GM18508 (cell line): Measurements from ENCODE around the gene ADARB2.
"Not testable (repeated sequence)": the region's sequence is repeated elsewhere in the genome, so short reads cannot be mapped to it uniquely, and the experiment has no call there.

Source experiments
- ATAC-seq: cut with Tn5 transposase; IDR thresholded peaks from one replicate; pipeline ENCODE4 v1.9.1; 2021; ENCODE audit warnings: moderate number of reproducible peaks; ENCODE audit not compliant: insufficient read depth, unreplicated experiment

The ADARB2 gene

DNA sequence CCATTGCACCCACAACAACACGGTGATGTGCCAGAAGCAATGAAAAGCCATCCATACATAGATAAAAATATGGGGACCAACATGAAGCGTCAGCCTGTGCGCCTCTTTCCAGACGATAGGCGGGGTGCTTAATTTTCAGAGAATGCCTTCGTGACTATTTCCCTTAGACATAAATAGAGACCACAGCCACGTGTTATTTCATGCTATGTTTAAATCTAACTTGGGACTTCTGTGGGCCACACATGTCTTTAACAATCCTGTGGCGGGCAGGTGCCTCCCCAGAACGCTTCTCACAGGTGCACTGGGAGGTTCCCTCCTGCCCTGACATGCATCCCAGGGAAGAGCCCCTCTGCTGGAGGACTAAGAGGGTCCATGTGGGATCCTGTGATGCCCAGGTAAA, 259.7 kb downstream of the ADARB2 start:
- ATAC-seq, result no peak

DNA sequence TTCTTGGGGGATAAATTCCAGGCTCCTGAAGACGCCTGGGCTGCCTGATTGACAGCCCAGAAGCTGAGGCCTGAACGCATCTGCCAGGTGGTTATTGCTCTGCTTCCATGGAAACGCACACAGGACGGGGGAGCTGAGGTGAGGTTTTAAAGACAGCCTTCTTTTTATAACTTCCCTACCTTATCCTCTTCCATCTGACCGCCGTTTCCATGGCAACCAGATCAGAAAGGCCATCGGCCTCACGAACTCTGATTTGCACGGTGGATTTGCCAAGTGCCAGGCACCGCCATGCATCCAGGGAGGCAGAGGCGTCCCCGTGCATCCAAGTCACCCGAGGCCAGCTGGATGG, 260.9 kb downstream of the ADARB2 start:
- no peak for ATAC-seq

DNA sequence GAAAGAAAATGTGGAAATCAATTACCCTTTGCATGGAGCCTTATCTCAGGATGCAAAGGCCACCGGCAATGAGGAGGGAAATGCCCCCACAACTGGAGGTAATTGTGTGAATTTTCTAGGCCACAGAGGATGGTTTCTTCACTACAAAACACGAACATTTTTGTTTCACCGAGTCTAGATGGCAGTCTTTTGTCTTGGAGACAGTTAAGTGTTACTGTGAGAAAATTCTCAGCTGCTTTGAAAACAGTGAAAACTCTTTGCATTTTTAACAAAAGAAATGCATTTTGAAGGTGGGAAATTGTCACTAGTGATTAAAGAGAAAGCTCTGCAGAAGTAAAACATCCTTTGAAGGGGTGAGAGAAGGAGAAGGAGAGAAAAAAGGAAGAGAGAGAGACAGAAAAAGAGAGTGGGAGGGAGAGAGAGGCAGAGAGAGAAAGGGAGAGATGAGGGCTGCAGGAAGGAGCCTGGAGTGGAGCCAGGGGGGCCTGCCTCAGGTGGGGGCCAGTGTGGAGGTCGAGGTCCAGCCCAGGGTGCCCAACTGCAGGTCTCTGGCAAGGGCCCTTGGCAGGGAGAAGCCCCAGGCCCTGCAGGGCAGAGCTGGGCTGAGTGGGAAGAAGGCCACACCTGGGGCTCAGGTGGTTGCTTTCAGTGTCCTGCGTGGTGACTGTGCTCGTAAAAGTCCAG, 261.4 kb downstream of the ADARB2 start:
- ATAC-seq, result no peak

DNA sequence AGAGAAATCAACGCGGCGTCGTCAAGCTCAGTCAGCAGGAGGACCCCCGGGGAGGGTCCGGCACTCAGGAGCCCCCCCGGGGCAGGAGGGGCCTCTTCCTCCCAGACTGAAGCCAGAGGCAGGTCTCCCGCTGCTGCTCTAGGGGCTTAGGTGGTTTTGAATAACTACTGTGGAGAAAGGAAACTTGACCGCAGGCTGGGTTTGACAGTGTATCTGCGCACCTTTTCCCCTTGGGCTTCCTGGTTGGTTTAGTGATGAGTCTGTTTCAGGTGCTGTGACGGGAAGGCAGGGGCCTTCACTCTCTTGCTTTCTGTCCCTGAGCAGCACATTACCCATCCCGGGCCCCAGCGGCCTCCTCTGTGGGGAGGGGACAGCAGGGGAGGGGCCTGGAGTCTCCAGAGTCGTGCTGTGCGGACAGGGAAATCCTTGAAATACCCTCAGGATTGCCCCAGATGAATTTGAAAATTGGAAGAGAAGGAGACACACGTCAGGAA, 262.2 kb downstream of the ADARB2 start:
- ATAC-seq, result no peak

DNA sequence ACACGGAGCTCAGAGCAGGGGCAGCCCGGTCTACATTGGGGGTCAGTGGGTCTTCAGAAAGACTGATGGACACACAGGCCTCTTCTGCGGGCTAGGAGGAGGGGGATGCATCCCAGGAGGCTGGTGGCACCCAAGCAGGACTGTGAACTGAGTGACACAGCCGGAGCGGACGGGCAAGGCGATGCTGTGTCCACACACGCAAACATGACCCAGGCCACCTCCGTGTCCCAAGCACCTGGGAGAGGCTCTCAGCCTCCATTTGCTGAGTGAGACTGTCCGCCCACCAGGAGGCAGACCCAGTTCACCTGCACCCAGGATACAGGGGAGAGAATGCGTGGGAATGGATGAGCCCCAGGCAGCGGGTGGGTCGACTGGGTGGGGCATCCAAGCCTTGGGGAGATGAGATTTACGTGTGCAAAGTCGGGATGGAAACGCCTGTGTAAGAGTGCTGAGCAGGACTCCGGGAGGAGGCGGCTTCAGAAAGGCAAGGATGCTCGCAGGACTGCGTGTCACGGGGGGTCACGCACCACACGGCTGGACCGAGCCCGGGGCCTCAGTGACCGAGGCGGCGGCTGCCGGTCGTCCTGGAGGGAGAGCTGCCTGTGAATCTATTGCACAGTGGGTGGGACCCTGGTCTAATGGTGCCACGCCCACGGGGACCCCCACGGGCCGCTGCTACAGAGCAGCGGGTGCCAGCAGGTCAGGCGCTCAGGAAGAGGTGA, 262.8 kb downstream of the ADARB2 start:
- ATAC-seq, result no peak

DNA sequence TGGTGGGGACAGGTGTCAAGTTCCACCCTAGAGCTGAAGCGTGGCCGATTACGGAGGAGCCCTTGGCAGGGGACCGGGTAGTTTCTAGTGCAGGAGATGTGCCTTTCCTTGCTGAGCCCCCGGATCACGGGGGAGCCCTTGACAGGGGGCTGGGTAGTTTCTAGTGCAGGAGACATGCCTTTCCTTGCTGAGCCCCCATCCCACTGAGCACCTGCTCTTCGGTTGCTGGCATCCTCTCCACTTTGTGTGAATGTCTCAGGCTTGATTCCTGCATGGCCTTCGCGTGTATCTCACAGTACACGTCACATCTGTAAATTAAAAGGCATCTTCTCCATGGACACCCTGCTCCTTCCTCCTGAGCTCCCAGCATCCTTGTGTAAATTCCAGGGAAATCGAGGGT, 263.5 kb downstream of the ADARB2 start:
- ATAC-seq, result no peak

DNA sequence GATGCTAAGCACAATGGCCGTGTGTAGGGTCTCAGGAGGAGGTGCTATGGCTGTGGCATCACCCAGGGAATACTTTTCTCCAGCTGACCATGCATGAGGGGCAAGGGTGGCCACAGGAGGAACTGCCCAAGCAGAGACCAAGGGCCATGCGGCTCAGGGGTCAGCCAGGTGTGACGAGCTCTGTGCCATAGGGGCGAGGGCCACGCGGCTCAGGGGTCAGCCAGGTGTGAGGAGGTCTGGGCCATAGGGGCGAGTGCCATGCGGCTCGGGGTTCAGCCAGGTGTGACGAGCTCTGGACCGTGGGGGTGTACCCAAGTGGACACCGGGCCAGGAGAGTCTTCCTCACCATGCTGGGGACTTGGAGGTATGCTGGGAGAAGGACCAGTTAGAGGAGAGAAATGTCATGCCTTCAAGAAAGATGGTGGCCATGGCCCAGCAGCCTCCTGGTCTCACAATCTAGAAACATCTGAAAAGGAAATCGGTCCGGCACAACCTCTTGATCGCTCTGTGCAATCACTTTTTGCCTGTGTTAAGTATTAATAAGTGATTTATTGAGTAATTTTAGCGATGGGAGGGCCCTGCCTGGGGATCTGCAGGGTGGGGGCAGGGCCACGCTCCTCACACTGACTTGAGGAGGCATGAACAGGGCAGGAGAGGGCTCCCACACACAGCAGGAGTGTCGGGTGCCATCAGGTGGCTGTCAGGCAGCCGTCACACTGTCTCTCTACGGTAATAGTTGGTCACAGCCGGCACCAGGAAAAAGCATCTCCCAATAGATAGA, 265.0 kb downstream of the ADARB2 start:
- no peak for ATAC-seq

DNA sequence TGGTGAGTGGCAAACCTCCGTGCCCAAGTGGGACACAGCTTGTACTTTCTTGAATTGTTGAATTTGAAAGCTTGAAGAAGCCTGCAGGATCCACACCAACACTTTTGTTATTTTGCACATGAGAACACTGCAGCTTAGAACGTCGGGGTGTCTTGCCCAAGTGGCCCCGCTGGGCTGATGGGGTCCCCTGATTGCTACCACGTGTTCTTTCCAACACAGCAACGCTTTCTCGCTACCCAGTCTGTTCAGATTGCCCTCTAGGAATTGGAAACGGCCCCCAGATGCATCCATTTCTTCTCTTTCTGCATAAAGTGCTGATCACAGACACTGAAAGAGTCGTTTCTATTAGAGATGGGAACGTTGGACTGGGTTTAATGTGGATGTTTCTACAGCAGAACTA, 268.5 kb downstream of the ADARB2 start:
- ATAC-seq, result no peak

DNA sequence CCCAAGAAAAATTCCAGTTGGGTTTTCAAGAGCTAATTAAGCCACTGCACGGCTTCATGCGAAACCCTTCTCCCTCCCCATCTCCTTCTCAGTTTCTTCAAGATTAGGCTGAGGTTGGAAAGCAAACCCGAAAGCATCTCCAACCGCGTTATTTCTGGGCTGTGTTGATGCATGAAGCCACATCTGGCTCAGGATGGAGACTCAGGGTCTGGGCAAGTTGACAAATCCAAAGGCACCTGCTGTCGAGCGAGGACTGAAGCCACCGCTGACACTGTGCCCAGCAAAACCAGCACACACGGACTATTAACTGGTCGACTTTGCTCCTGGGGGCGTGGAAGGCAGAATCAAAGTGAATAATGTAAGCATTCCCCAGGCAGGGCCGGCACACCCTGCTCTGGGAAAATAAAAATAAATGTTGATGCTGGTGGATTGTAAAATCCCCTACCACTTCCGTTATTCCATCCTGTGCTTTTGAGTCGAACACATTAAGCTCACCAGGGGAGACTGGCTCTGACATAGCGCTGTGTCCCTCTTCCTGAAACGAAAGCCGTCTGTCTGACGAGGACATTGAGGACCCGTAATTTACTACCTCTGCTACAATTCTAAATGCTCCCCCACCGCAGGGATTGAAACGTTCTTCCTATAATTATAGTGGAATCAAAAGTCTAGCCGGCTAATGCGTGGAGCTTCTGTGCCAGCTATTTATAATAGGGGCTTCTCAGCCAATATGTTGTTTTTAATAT, 269.8 kb downstream of the ADARB2 start:
- ATAC-seq, result no peak

DNA sequence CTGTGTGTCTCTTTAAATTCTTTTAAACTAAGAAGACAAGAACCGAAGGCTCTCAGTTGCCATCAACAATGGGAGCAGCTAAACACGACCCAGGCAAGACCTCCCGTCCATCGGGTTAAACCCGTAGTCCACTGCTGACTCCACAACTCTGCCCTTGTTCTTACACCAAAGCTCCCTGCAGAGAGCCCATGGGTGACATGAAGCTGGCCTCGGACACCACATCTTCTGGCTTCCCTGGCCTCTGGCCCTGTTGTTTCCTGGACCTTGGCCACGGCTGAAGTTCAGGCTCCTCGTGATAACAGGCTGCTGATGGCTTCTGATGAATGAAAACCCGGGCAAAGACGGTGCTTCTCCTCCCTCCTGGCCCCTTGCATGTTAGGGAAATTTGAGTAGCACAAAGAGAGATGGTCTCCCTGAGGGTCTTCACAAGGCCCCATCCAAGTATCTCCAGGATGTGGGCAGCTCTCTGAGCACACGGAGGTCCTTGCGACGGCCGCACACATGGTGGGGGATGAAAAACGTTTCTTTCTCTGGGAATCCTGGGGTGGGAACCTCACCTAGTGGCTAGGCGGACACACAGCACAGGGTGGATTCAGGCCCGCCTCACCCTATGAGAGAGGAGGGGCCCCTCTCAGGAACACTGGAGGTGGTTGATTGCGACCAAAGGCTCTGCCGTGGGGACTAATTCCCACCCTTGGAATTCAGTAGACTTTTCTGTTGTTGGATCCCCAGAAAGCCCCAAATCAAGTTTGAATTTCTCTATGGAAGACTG, 271.1 kb downstream of the ADARB2 start:
- no peak for ATAC-seq

DNA sequence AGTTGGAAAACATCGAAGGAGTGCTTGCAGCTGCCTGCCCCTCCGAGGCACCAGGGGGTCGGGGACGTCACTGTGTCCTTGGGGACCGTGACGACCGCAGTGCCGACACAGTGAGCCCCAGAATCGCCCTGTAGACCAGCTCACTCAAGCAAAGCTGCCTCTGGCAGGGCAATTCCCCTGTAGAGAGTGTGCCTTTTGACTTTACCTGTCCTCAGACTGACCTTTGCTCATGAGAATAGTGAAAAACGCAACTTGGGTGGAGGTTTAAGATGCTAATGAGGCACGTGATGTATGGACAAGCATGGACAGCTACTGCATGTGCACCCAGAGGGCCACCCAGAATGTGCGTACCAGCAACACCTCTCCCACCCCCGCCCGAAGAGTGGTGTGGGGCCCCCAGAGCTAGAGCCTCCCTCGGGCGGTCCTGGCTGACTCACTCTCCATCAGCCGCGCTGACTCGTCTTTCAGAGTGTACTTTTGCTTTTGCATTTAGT, 271.9 kb downstream of the ADARB2 start:
- ATAC-seq, result peak; percentile 57

DNA sequence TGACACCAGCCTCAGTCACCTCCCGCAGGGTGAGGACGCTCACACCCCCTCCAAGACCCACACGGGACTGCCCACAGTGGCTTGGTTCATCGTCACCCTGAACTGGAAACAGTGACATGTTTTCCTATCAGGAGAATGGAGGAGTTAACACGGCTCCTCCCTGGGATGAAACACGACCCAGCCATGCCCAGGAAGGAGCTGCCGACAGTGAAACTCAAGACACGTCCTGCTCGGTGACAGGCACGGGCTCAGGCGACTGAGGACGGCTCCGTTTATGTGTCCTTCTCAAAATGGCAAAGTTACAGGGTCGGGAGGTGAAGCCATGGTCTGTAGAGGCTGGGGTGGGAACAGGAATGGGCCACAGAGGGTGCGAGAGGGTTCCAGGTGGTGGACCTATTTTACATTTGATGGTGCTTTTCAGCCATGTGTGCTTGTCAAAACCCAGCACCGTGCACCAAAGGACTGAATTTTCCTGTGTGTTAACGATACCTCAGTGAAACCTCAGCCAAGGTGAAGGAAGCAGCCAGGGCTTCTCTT, 272.4 kb downstream of the ADARB2 start:
- ATAC-seq, result no peak

DNA sequence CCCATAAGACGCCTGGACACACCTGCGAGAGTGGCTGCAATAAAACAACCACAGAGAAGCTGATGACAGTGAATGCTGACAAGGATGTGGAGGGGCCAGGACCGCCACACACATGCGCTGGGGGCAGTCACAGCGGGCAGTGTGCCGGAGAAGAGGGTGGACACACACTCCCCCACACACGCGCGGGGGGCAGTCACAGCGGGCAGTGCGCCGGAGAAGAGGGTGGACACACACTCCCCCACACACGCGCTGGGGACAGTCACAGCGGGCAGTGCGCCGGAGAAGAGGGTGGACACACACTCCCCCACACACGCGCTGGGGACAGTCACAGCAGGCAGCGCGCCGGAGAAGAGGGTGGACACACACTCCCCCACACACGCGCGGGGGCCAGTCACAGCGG, 273.4 kb downstream of the ADARB2 start:
- ATAC-seq, result not testable (repeated sequence)

DNA sequence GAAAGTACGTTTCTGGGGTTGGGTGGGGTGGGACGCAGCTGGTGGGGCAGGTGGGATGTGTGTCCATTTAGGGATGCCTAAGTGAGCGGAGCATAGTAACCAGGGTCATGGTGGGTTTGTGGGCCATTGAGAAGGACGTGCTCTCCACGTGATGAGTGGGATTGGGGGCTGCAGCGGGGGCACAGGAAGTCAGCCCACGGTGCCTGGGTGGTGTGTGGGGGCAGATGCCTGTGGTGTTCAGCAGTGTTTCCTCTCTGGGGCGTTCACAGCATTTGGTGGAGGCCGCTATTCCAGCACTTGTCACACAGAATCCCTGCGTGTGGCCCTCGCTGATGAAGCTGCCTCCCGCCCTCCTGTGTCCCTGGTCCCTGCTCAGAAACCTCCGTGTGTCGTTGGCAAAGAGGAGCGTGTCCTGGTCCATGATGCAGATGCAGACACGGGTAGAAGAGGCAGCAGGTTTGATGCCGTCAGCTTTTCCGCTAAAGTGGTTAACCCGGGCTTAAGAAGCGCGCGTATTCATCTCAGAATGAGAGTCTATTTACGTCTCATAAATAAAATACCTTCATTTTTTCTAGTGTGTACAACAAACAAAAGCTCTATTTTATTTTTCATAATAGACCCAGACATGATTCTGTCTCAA, 274.2 kb downstream of the ADARB2 start:
- no peak for ATAC-seq

DNA sequence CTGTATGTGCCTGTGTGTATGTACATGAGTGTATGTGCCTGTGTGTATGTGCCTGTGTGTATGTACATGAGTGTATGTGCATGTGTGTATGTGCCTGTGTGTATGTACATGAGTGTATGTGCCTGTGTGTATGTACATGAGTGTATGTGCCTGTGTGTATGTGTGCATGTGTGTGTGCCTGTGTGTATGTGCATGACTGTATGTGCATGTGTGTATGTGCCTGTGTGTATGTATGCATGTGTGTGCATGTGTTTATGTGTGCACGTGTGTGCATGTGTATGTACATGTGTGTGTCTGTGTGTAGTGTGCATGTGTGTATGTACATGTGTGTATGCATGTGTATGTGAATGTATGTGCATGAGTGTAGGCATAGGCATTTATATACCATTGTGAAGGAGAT, 274.8 kb downstream of the ADARB2 start:
- ATAC-seq, result no peak

DNA sequence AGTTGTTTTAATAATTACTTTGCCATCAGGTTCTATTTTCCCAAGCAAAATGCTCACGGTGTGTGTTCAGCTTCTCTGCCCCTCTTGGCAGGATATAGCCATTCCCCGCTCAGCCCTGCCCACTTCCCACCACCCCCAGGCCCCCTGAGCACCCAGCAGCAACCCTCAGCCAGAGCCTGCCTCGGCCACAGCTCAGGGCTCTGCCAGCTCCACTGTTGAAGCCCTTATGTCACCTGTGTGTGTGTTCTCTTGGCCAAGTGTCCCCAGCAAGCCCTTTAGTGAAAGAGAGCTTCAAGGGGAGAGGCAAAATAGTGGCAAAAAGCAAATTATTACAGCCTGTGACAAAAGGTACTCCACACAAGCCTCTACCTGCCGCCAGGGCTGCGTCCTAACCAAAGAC, 275.3 kb downstream of the ADARB2 start:
- no peak for ATAC-seq

DNA sequence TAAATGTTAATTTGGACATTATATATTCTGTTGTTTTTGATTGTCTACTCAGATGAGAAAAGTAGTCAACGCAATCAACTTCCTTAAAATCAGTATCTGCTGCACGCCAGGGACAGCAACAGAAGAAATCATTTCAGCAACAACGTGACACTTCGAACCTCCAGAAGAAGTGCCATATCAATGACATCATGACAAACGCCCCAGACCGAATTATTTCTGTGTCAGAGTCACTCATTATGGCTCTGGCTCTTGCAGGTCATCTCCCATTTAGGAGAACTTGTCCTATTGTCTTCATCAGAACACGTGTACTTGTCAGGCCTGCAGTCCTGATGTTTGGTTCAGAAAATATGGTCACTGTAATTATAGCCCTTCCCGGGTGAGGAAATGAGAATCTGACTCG, 276.3 kb downstream of the ADARB2 start:
- ATAC-seq, result no peak

DNA sequence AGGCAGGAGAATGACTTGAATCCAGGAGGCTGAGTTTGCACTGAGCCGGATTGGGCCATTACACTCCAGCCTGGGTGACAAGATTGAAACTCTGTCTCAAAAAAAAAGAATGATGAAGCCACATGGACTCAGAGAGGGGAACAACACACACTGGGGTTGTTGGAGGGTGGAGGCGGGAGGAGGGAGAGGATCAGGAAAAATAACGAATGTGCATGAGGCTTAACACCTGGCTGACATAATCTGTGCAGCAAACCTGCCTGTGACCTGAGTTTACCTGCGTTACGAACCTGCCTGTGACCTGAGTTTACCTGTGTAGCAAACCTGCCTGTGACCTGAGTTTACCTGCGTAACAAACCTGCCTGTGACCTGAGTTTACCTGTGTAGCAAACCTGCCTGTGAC, 277.7 kb downstream of the ADARB2 start:
- ATAC-seq, result not testable (repeated sequence)

DNA sequence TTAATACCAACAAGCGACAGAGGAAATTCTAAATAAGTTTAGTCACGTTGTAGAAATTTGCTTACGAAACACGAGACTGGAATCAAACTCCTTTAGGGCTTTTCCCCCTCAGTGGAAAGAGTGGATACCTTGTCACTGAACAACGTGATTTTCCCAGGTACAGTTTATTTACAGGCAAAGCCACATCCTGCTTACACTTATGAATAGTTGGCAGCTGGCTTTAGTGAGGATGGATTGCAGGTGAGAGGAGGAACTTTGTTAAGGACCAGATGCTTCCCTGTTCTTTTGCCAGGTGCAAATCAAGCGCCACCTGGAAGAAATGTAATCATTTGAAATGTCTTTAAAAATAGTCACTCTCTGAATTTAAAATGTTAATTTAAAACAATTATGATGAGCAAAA, 282.4 kb downstream of the ADARB2 start:
- peak; percentile 11 for ATAC-seq
